Right atrium auricular region (tissue), 2 donors: ENCODE data around the gene ZNF775. TPM values are rescaled to one million over a fixed set of nuclear protein-coding genes. Genes with fewer than 3 reads are reported as not detected.
A peak's percentile ranks its signal among the peaks of the same experiment; 100 is the strongest.

ENCODE experiments used
- DNase-seq: peaks from one replicate; pipeline ENCODE4 v3.0.0-alpha.2; 2019; ENCODE audit warnings: low spot score
- H3K27ac ChIP-seq, 2 donors: fragments of 200-600 bp; sonication (generic); 1 replicate in 1 of 2; 2 replicates in 1 of 2; pipeline ENCODE4 v1.5.1; 2016 to 2019
- H3K27me3 ChIP-seq, 2 donors: fragments of 200-600 bp; sonication (generic); one replicate each; pipeline versions ENCODE4 v1.5.1 to v1.6.0; 2017 to 2019
- H3K36me3 ChIP-seq: fragments of 200-600 bp; sonication (generic); one replicate; pipeline ENCODE4 v1.5.1; 2016
- H3K4me1 ChIP-seq, 2 donors: fragments of 200-600 bp; sonication (generic); one replicate each; pipeline versions ENCODE4 v1.5.1 to v1.6.0; 2017 to 2019
- H3K4me3 ChIP-seq, 2 donors: fragments of 200-600 bp; sonication (generic); 1 replicate in 1 of 2; 2 replicates in 1 of 2; pipeline ENCODE4 v1.5.1; 2017 to 2019; ENCODE audit warnings: mild to moderate bottlenecking in 1 of 2, moderate library complexity in 1 of 2
- H3K9me3 ChIP-seq, 2 donors: fragments of 200-600 bp; sonication (generic); one replicate each; pipeline ENCODE4 v1.5.1; 2019
- total RNA-seq, 2 donors: library from RNA; depleted of rRNA; stranded (reverse); fragments of >200 nt; gene quantifications; one replicate each; pipeline ENCODE4 v1.1.0, GENCODE V29; 2016
- TF ChIP-seq, protein P1 (sequence below), 2 donors: fragments of 200-600 bp; sonication (generic); IDR thresholded peaks; one replicate each; pipeline ENCODE4 v1.5.1; 2019; ENCODE audit warnings: antibody characterized with exemption in 2 of 2

Gene ZNF775
- total RNA-seq, 2 donors from 2014 or later, result 4.1 to 6.2 TPM

DNA sequence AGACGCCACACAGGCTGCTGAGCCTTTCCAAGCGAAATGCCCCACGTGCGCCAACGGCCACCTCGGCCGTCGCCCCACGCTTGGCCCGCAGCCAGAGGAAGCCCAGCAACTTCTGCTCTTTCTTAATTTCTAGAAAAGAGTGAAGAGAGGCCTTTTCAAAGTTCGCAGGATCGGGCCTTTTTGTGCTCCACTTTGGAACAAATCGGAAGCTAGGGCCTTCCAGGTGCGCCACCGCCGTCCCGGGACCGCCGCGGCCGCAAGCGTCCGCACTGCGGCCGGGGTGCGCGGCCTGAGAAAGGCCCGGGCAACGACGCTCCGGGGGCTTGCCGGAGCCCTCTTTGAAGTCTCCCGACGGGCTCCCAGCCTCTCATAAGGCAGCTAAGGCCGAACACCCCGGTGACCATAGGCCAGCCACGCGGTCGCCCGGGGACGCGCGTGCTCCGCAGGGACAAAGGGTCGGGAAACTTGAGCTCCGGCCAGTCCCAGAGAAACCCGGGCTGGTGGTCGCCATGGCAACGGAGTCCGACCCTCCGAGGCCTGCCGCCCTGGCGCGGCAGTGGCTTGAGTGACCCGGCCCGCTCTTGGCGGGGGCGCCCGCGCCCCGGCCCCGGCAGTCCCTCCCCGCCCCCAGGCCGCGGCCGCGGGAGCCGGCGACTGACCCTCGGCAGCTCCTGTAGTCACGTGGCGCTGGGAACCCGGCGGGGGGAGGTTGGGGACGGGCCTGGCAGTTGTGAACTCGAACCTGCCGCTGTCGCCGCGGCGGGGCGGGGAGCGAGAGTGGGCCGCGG is 10.8 kb upstream of the ZNF775 start, which contains the start of gene REPIN1:
REPIN1 (plus strand) TSS at position 727 of the 788 bp plus-strand sequence. CDS start 890 bp downstream, outside the sequence.
- H3K4me3 ChIP-seq, result peak within 1 kb of the TSS; percentile 62 to 70
- no peaks in the 10 kb centered on the region for H3K27me3 ChIP-seq
- peaks cover 33% of the 10 kb centered on the region for H3K36me3 ChIP-seq
- DNase-seq, result peak; percentile 94
- no peaks in the 10 kb centered on the region for H3K9me3 ChIP-seq
- TF ChIP-seq, protein P1, sequence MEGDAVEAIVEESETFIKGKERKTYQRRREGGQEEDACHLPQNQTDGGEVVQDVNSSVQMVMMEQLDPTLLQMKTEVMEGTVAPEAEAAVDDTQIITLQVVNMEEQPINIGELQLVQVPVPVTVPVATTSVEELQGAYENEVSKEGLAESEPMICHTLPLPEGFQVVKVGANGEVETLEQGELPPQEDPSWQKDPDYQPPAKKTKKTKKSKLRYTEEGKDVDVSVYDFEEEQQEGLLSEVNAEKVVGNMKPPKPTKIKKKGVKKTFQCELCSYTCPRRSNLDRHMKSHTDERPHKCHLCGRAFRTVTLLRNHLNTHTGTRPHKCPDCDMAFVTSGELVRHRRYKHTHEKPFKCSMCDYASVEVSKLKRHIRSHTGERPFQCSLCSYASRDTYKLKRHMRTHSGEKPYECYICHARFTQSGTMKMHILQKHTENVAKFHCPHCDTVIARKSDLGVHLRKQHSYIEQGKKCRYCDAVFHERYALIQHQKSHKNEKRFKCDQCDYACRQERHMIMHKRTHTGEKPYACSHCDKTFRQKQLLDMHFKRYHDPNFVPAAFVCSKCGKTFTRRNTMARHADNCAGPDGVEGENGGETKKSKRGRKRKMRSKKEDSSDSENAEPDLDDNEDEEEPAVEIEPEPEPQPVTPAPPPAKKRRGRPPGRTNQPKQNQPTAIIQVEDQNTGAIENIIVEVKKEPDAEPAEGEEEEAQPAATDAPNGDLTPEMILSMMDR (IDR thresholded peaks at IDR 0.05), result no peak
- peaks cover 0 to 37% of the 10 kb centered on the region in 2 donors for H3K4me1 ChIP-seq
- H3K27ac ChIP-seq, result peak within 1 kb of the TSS; percentile 91 to 98

DNA sequence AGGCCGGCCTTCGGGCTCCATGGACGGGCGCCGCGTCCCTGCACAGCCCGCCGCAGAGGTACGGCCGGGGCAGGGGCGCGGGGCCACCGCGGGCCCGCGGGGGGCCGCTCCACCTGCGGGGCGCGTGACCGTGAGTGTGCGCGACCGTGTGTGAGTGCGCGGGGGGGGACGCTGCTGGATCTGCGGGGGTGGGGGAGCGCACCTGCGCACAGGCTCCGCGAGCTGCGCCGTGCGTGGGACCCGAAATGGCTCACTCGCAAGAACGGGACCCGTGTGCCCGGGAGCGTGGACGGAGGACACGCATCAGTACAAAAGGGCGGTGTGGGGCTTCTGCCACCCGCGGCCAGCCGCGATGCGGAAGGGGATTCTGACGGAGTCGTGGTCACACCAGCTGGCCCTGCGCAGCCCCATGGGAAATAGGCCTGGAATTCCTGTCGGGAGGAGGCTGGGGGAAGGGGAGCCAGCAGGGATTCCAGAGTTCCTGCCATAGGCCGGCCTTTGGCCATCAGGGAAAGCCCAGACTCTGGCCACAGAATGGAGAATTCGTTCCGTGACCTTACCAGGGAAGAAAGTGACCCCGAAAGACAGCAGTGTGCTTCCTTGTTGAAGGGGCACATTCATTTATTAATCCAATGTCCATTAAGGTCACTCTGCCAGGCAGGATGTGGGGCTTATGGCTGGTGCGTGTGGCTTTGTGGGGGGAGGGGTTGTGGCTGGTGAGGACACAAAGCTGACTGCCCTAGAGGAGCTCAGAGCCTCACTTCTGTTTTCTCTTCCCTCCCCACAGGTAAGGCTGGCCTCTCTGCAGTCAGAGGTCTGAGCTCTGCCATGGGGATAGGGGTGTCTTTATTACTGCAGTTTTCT is 10.0 kb upstream of the ZNF775 start:
- TF ChIP-seq, protein P1 (IDR thresholded peaks at IDR 0.05), result no peak
- H3K27ac ChIP-seq, result peak overlapping the region; percentile 91 to 98
- DNase-seq, result peak; percentile 71
- no peaks in the 10 kb centered on the region for H3K9me3 ChIP-seq
- no peaks in the 10 kb centered on the region for H3K27me3 ChIP-seq
- peak overlapping the region; percentile 62 to 70 for H3K4me3 ChIP-seq
- H3K36me3 ChIP-seq, result peaks cover 41% of the 10 kb centered on the region
- H3K4me1 ChIP-seq, result peaks cover 0 to 46% of the 10 kb centered on the region in 2 donors

DNA sequence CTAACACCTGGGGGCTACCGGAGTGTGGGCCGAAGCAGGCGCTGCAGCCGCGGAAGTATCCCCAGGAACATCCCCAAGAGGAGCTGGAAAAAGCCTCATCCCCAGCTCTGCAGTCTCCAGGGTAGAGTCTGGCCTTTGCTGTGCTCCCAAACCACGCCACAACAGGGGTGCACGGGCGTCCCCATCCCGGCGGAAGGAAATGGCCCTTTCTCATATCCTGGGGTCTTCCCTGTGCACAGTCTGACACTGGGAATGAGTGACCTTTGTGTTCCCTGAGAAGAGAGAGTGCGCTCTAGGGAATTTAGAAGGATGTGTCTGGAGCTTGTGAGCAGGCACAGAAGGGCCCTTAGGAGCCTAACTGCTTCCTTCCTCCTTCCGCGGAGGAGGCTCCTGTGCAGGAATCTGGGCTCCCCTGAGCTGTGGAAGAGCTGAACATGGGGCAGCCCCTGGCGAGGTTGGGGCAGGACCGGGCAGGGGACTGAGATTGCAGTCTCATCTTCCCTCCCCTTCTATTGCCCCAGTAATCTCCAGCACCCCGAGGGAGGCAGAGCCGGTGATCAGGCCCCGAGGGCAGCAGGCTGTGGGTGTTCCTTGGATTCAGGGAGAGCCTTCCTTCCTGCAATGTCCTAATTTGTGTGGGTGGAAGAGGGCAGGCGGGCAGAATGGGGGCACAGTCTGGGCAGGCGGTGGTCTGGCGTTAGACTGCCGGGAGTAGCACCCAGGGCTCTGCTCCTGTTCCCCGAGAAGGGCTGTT is 9.2 kb upstream of the ZNF775 start:
- Histone ChIP-seq H3K9me3 (no peaks in the 10 kb centered on the region), H3K4me3 (peak overlapping the region; percentile 62 to 70), H3K27me3 (no peaks in the 10 kb centered on the region), H3K27ac (peak overlapping the region; percentile 91 to 98), H3K4me1 (peaks cover 0 to 48% of the 10 kb centered on the region in 2 donors), H3K36me3 (peaks cover 41% of the 10 kb centered on the region)
- DNase-seq, result no peak
- TF ChIP-seq, protein P1 (IDR thresholded peaks at IDR 0.05), result no peak

DNA sequence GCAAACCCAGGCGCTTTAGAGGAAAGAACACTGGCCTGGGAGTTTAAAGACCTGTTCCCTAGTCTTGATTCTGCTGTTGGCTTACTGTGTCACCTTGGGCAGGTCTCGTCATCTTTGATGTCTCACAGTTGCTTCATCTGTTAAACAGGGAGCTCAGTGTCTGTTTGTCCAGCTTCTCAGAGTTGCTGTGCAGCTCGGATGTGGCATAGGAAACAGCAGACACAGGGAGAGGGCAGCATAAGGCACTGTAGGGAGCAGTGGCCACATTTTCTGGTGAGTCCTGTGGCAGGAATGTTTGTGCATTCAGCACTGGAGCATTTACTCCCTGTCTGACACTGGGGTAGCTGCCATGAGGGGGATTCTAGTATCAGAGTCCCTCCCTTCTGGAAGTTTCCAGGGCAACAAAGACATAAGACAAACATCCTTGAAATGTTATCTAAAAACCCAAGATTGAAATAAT is 8.5 kb upstream of the ZNF775 start:
- no peaks in the 10 kb centered on the region for H3K27me3 ChIP-seq
- peaks cover 41% of the 10 kb centered on the region for H3K36me3 ChIP-seq
- H3K9me3 ChIP-seq, result no peaks in the 10 kb centered on the region
- no peak for DNase-seq
- peaks cover 0 to 48% of the 10 kb centered on the region in 2 donors for H3K4me1 ChIP-seq
- peak overlapping the region; percentile 91 to 98 for H3K27ac ChIP-seq
- H3K4me3 ChIP-seq, result no peak overlapping the region
- TF ChIP-seq, protein P1 (IDR thresholded peaks at IDR 0.05), result no peak
